Prostate gland (tissue), 2 donors: ENCODE results near the gene MANBA. TPM values are rescaled to one million over a fixed set of nuclear protein-coding genes. Genes with fewer than 3 reads are reported as not detected.

Source experiments
- DNase-seq: peaks from one replicate; pipeline ENCODE4 v3.0.0-alpha.2; 2019; ENCODE audit warnings: low spot score
- H3K27ac ChIP-seq, 2 donors: fragments of 200-600 bp; sonication (generic); 2 replicates each; pipeline ENCODE4 v1.5.1; 2017 to 2019
- H3K27me3 ChIP-seq: fragments of 200-600 bp; sonication (generic); replicated peaks from 2 replicates; pipeline ENCODE4 v1.5.1; 2019; ENCODE audit not compliant: insufficient read depth
- H3K36me3 ChIP-seq, 2 donors: fragments of 200-600 bp; sonication (generic); 1 replicate in 1 of 2; 2 replicates in 1 of 2; pipeline versions ENCODE4 v1.5.1 to v1.8.1; 2017 to 2019
- H3K4me1 ChIP-seq: fragments of 200-600 bp; sonication (generic); replicated peaks from 2 replicates; pipeline ENCODE4 v1.5.1; 2019
- H3K4me3 ChIP-seq, 2 donors: fragments of 200-600 bp; sonication (generic); 2 replicates each; pipeline ENCODE4 v1.5.1; 2017 to 2019
- H3K9me3 ChIP-seq: fragments of 200-600 bp; sonication (generic); 2 replicates; pipeline ENCODE4 v1.5.1; 2017
- POLR2A ChIP-seq: fragments of 450-650 bp; IDR thresholded peaks from one replicate; pipeline ENCODE4 v1.6.1; 2016; ENCODE audit warnings: antibody characterized with exemption, mild to moderate bottlenecking
- POLR2AphosphoS5 ChIP-seq: sonication (generic); formaldehyde crosslinking; IDR thresholded peaks from one replicate; pipeline ENCODE4 v1.6.1; 2017; ENCODE audit warnings: antibody characterized with exemption
- WGBS: methylation state at CpG from one replicate; pipeline ENCODE4 v1.1.5; 2018; 5-methylcytosine and 5-hydroxymethylcytosine counted together
- intact Hi-C: fragments of 100-400 bp; cut with DNase I; formaldehyde crosslinking; loops from one replicate; pipeline ENCODE4 v1.14.2; 2022
- total RNA-seq, 2 donors: library from RNA; depleted of rRNA; stranded (reverse); fragments of >200 nt; gene quantifications; one replicate each; pipeline ENCODE4 v1.1.0, GENCODE V29; 2016
- TF ChIP-seq, protein P1 (sequence below), 4 experiments: fragments of 200-600 bp in 2 of 4; fragments of 450-650 bp in 2 of 4; sonication (generic) in 2 of 4; IDR thresholded peaks; 1 replicate in 3 of 4; 2 replicates in 1 of 4; pipeline ENCODE4 v1.5.1; 2016 to 2019; ENCODE audit warnings: antibody characterized with exemption in 4 of 4, mild to moderate bottlenecking in 2 of 4, moderate library complexity in 2 of 4

MANBA gene
- total RNA-seq, 2 donors from 2014 or later: 29.7 to 41.6 TPM

DNA sequence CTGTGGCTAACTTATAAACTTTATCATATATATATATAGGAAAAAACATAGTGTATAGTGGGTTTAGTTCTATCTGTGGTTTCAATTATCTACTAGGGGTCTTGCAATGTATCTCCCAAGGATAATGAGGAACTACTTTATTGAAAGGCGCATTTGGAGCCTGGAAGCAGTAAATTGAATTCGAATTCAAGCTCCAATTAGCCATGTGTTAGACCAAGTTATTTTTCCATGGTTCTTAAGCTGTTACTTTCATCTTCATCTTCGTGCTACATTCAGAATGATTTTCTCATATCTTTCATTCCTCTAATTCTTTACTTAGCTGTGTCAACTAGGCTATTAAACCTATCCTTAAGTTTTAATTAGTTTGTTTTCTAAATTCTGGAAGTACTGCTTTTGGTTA lies 27.2 kb upstream of the MANBA start:
- Histone ChIP-seq H3K27ac (no peak overlapping the region), H3K36me3 (no peaks in the 10 kb centered on the region), H3K9me3 (no peaks in the 10 kb centered on the region), H3K4me3 (no peak overlapping the region), H3K27me3 (no peaks in the 10 kb centered on the region), H3K4me1 (no peaks in the 10 kb centered on the region)
- intact Hi-C loops: no loop called here
- DNase-seq: no peak
- WGBS: 92% methylated on average over 3 of the region's 3 CpGs
- TF ChIP-seq, protein P1, sequence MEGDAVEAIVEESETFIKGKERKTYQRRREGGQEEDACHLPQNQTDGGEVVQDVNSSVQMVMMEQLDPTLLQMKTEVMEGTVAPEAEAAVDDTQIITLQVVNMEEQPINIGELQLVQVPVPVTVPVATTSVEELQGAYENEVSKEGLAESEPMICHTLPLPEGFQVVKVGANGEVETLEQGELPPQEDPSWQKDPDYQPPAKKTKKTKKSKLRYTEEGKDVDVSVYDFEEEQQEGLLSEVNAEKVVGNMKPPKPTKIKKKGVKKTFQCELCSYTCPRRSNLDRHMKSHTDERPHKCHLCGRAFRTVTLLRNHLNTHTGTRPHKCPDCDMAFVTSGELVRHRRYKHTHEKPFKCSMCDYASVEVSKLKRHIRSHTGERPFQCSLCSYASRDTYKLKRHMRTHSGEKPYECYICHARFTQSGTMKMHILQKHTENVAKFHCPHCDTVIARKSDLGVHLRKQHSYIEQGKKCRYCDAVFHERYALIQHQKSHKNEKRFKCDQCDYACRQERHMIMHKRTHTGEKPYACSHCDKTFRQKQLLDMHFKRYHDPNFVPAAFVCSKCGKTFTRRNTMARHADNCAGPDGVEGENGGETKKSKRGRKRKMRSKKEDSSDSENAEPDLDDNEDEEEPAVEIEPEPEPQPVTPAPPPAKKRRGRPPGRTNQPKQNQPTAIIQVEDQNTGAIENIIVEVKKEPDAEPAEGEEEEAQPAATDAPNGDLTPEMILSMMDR (IDR thresholded peaks at IDR 0.05): no peak

DNA sequence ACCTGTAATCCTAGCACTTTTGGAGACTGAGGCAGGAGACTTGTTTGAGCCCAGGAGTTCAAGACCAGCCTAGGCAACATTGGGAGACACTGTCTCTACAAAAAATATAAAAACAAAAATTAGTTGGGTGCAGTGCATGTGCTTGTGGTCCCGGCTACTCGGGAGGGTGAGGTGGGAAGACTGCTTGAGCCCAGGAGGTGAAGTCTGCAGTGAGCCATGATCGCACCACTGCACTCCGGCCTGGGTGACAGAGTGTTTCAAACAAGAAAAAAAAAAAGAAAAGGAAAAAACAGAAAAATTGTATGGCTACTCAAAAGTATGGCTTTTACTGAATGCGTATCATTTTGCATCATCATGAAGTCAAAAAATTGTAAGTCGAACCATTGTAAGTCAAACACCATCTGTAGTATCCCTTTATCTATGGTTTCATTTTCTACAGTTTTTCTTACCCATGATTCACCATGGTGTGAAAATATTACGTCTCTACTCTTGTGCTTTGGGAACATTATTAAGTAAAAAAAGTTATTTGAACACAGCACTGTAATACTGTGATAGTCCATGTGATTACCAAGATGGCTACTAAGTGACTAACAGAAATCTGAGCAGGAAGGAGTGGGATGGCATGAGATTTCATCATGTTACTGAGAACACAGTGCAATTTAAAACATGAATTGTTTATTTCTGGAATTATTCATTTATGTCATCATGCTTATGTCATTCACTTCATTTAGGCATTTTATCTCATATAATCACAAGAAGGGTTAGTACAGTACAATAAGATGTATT lies 26.5 kb upstream of the MANBA start:
- H3K4me3 ChIP-seq: no peak overlapping the region
- H3K4me1 ChIP-seq: no peaks in the 10 kb centered on the region
- WGBS: 96% methylated on average over 7 of the region's 7 CpGs
- H3K27me3 ChIP-seq: no peaks in the 10 kb centered on the region
- H3K27ac ChIP-seq: no peak overlapping the region
- TF ChIP-seq, protein P1 (IDR thresholded peaks at IDR 0.05): no peak
- TF ChIP-seq POLR2A (no peak), POLR2AphosphoS5 (no peak)
- no peak for DNase-seq
- intact Hi-C loops: no loop called here
- no peaks in the 10 kb centered on the region for H3K9me3 ChIP-seq
- H3K36me3 ChIP-seq: no peaks in the 10 kb centered on the region

DNA sequence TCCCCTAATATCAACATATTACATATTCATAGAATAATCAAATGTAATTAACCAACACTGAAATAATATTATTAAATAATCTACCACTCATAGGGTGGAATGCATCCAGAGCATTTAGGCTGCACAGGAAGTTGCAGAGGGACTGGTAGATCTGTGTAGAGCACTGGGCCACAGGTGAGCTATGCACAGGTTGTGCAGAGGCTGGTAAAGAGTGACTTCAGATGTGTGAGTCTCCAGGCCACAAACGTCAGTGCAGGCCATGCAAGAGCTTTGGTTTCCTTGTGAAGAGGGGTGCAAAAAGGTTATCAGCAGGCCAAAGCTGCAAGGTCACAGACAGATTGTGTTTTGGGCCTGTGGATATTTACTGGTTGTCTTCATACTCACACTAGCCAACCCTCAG lies 25.5 kb upstream of the MANBA start:
- H3K27ac ChIP-seq: no peak overlapping the region
- TF ChIP-seq, protein P1 (IDR thresholded peaks at IDR 0.05): no peak
- no peaks in the 10 kb centered on the region for H3K36me3 ChIP-seq
- no peaks in the 10 kb centered on the region for H3K4me1 ChIP-seq
- H3K9me3 ChIP-seq: no peaks in the 10 kb centered on the region
- H3K4me3 ChIP-seq: no peak overlapping the region
- intact Hi-C loops: no loop called here
- DNase-seq: no peak
- 69% methylated on average over 1 of the region's 1 CpG for WGBS
- H3K27me3 ChIP-seq: no peaks in the 10 kb centered on the region

DNA sequence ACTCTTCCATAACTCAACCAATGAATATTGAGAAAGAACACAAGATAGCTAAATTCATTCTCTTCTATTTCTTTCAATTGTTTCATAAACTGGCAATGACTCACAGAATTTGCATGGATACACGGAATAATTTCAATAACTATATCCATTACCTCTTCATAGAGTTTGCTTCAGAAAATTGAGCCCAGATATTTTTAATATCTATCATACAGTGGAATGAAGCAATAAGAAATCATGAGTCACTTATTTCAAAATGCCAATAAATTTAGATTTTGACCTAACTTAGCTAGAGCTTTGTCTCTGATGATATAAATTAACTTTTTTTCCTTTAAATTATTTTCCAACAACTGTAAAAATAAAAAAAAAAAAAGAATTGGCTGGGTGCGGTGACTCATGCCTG lies 22.2 kb upstream of the MANBA start:
- 84% methylated on average over 2 of the region's 2 CpGs for WGBS
- no peaks in the 10 kb centered on the region for H3K4me1 ChIP-seq
- no peaks in the 10 kb centered on the region for H3K27me3 ChIP-seq
- TF ChIP-seq POLR2A: no peak
- no peak for TF ChIP-seq POLR2AphosphoS5
- TF ChIP-seq, protein P1 (IDR thresholded peaks at IDR 0.05): no peak
- intact Hi-C loops: no loop called here
- no peaks in the 10 kb centered on the region for H3K36me3 ChIP-seq
- H3K27ac ChIP-seq: no peak overlapping the region
- no peaks in the 10 kb centered on the region for H3K9me3 ChIP-seq
- H3K4me3 ChIP-seq: no peak overlapping the region
- no peak for DNase-seq

DNA sequence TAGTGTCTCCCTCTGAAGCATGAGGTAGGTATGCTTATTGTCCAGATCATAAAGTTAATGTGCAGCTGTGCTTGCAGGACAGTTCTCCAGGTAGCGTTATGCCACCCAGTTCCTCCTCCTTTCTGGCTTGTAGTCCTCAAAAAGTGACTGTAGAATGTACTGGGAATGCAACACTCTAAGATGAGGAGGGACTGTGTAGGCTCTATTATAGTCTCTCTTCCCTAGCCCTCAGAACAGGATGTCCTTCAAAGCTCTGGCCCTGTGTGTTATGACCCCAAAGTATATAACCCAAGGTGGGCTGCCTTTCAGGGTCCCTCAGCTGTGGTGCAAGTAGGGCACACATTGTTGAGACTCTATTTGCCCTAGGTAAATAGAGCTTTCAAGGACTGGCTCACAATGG lies 20.8 kb upstream of the MANBA start:
- Histone ChIP-seq H3K27ac (no peak overlapping the region), H3K9me3 (no peaks in the 10 kb centered on the region), H3K4me1 (no peaks in the 10 kb centered on the region), H3K36me3 (no peaks in the 10 kb centered on the region), H3K4me3 (no peak overlapping the region), H3K27me3 (no peaks in the 10 kb centered on the region)
- TF ChIP-seq POLR2A: no peak
- TF ChIP-seq POLR2AphosphoS5: no peak
- TF ChIP-seq, protein P1 (IDR thresholded peaks at IDR 0.05): no peak
- WGBS: 73% methylated on average over 1 of the region's 1 CpG
- no peak for DNase-seq
- intact Hi-C loops: no loop called here
